HG03342 (cell line): Measurements from ENCODE around the gene EFCAB8.

Experiments
- ATAC-seq: cut with Tn5 transposase; IDR thresholded peaks from one replicate; pipeline ENCODE4 v1.9.1; 2021; ENCODE audit warnings: mild to moderate bottlenecking, moderate library complexity; ENCODE audit not compliant: unreplicated experiment

EFCAB8 gene

GRCh38 chr20:32909451-32909850 is 50.7 kb downstream of the EFCAB8 start:
- ATAC-seq: no peak

GRCh38 chr20:32909896-32910571 is 51.3 kb downstream of the EFCAB8 start:
- no peak for ATAC-seq

- no peak for ATAC-seq
Measured at GRCh38 chr20:32911355-32911754, 52.6 kb downstream of the EFCAB8 start.

- no peak for ATAC-seq
Measured at GRCh38 chr20:32912688-32913087, 54.0 kb downstream of the EFCAB8 start.

GRCh38 chr20:32914031-32914430 is 55.3 kb downstream of the EFCAB8 start:
- no peak for ATAC-seq

GRCh38 chr20:32917191-32917950 is 58.6 kb downstream of the EFCAB8 start:
- ATAC-seq: no peak

- ATAC-seq: no peak
Measured at GRCh38 chr20:32918296-32918695, 59.6 kb downstream of the EFCAB8 start.

GRCh38 chr20:32918751-32919150 is 60.0 kb downstream of the EFCAB8 start:
- no peak for ATAC-seq

- no peak for ATAC-seq
Measured at GRCh38 chr20:32920066-32920465, 61.3 kb downstream of the EFCAB8 start.

GRCh38 chr20:32920530-32921298 is 62.0 kb downstream of the EFCAB8 start:
- no peak for ATAC-seq

- ATAC-seq: no peak
Measured at GRCh38 chr20:32922466-32922865, 63.7 kb downstream of the EFCAB8 start.

- no peak for ATAC-seq
Measured at GRCh38 chr20:32924781-32925180, 66.1 kb downstream of the EFCAB8 start.

- no peak for ATAC-seq
Measured at GRCh38 chr20:32925481-32926196, 66.9 kb downstream of the EFCAB8 start.

GRCh38 chr20:32929162-32929561 is 70.4 kb downstream of the EFCAB8 start:
- no peak for ATAC-seq

GRCh38 chr20:32930181-32930580 is 71.5 kb downstream of the EFCAB8 start:
- ATAC-seq: no peak

GRCh38 chr20:32930701-32931100 is 72.0 kb downstream of the EFCAB8 start:
- no peak for ATAC-seq

- no peak for ATAC-seq
Measured at GRCh38 chr20:32934580-32934979, 75.9 kb downstream of the EFCAB8 start.

GRCh38 chr20:32941155-32941885 is 82.6 kb downstream of the EFCAB8 start:
- ATAC-seq: no peak

GRCh38 chr20:32943490-32944052 is 84.8 kb downstream of the EFCAB8 start:
- ATAC-seq: no peak

- no peak for ATAC-seq
Measured at GRCh38 chr20:32945710-32946221, 87.0 kb downstream of the EFCAB8 start.
